Caki2 (cell line): ENCODE results near the gene KCNG2. TPM values are rescaled to one million over a fixed set of nuclear protein-coding genes. Genes with fewer than 3 reads are reported as not detected.

Experiments
- DNase-seq: peaks from one replicate; pipeline ENCODE4 v3.0.0-alpha.2; 2015; ENCODE audit warnings: low read depth
- in situ Hi-C: cut with HindIII; loops from 2 replicates; pipeline ENCODE4 v1.10.0; 2016; ENCODE audit warnings: low sequenced_read_pairs, low pct_unique_long_range_greater_than_20kb, mixed read lengths
- total RNA-seq: library from RNA; depleted of rRNA; stranded (reverse); fragments of >200 nt; shearing (Covaris generic); gene quantifications from 2 replicates; pipeline ENCODE4 v1.2.3, GENCODE V29; 2014; ENCODE audit warnings: low replicate concordance; rRNA removed

The KCNG2 gene
- total RNA-seq, 1 experiment from 2014 or later = not detected

DNA sequence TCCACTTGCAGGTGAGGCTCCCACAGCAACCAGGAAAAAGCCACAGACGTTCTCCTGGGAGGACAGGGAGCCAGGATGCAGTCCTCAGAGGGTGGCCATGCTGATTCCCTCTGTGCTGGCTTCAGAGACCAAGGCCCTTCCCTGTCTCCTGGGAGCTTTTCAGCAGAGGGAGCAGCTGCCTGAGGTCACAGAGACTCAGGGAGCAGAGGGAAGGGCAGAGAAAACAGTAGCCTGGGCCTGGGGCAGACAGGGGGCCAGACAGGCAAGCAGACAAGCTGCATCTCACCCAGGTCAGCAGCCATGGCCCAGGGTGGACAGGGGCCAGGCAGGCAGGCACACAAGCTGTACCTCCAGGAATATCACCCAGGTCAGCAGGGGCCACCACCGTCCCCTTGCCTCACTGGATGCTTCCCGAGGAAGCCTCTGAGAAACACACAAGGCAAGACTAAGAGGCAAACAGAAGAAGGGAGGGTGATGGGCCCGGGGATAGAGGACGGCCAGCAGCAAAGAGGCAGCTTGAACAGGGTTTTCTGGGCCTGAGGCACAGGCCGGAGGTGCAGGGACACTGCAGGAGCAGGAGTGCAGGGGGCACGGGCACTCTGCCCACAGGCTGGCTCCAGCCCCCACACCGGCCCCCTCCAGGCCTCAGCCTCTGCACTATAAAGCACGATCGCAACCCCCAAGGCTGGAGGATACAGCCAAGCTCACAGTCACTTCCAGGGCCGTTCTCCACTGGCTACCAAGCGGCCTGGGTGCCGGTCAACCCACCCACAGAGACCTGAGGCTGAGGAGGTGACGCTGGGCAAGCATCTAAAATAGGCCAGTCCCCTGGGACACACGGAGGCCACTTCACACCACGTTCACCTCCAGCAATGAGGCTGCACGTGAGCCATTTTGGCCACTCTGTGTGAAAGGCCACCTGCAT lies 147.6 kb downstream of the KCNG2 start:
- no peak for DNase-seq
- in situ Hi-C loops = no loop called here

- DNase-seq = no peak
- in situ Hi-C loops = no loop called here
These were observed 149.5 kb downstream of the KCNG2 start for GRCh38 chr18:79947054-79947755.

GRCh38 chr18:79947881-79948610 lies 150.3 kb downstream of the KCNG2 start:
- DNase-seq = no peak
- in situ Hi-C loops = no loop called here

DNA sequence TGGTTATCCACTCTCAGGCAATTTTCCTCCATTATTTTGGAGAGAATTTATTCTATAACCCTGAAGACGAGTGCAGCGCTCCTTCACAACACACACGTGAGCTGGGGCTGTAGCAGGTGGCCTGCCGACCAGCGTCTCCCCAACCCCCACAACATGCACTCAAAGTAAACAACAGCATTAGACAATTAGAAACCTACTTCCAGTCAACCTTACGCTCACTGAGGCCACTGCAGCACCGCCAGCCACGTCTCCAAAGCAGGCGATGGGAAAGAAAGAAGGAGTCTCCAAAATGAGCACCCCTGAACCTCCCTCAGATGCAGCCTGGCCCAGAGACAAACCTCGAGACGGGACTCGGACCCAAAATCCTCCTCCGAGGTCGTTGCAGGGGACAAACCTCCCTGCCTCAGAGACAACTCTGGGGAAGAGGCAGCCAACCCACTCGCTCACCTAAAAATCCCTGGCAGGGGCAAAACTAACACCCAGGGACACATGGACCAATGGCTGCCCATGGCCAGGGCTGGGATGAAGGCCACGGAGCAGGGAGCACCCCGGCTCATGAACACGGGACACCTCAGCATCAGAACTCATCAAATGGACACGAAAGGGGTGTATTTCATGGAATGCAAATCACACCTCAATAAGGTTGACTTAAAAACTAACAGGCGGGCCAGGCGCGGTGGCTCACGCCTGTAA lies 151.1 kb downstream of the KCNG2 start:
- in situ Hi-C loops = no loop called here
- no peak for DNase-seq

Other genes with a start within 250 kb of the KCNG2 start
- gene CTDP1, start 118.1 kb upstream of the KCNG2 start, total RNA-seq = 12.1 and 14.7 TPM in 2 replicates
- 14.4 and 18.0 TPM in 2 replicates for gene SLC66A2, start 153.7 kb downstream of the KCNG2 start, total RNA-seq
- gene HSBP1L1, start 166.7 kb downstream of the KCNG2 start, total RNA-seq = 7.7 and 20.6 TPM in 2 replicates
- 120 and 227 TPM in 2 replicates for gene TXNL4A, start 190.6 kb downstream of the KCNG2 start, total RNA-seq
- 8.7 and 19.9 TPM in 2 replicates for gene RBFA, start 236.5 kb downstream of the KCNG2 start, total RNA-seq